Measurements from ENCODE around the gene CUEDC1. TPM values are rescaled to one million over a fixed set of nuclear protein-coding genes. Genes with fewer than 3 reads are reported as not detected.
A peak's percentile ranks its signal among the peaks of the same experiment; 100 is the strongest.

CUEDC1 gene
- total and polyA plus RNA-seq, 2 of the 13 experiments (the other 11 are each of a cell fraction or from before 2014, with no cell fraction given), result 7.4 to 12.9 TPM

DNA sequence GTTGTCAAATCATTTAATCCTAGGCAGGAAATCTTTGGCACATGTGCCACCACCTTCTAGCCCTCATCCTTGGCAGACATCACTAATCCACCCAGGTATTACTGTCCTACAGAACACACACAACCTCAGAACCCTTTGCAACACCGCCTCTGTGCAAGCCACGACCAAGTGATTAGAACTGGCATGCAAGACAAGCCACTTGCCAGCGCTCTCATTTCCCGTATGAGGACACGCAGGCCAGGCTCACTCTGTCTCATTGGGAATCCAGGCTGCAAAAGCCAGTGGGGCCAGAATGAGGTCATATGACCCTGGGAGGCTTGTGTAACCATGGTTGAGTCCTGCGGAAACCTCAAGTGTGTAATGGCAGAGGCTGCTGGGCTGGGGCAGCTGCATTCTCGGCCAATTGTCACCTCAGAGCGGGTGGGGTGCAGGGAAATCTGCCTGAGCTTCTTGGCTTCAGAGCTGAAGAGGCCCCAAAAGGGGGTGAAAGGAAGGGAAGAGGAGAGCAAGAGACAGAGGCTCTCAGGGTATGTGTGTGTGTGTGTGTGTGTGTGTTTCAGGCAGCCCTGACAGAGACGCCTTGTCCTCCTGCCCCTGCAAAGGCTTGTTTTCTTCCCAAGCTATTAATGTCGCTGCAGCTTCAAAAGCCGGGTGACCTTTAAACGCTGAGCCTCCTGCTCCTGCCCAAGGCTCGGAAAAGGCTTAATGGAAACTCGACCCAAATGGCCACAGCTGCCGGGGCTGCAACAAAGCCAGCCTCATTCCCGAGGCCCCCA is 62.2 kb downstream of the CUEDC1 start (continued):
- TF ChIP-seq TEAD3 (CRISPR knock-in tag; optimal IDR thresholded peaks at IDR 0.05; ENCODE audit: borderline replicate concordance) (peak; percentile 31), ZNF614 (CRISPR knock-in tag; IDR thresholded peaks at IDR 0.05; ENCODE audit: borderline replicate concordance) (no peak), HOXA3 (CRISPR knock-in tag; IDR thresholded peaks at IDR 0.05) (peak; percentile 4; the same call in 1 of the 2 replicates), CREM (IDR thresholded peaks at IDR 0.05) (peak; percentile 45), CREM (CRISPR knock-in tag; IDR thresholded peaks at IDR 0.05) (no peak), RFX1 (IDR thresholded peaks at IDR 0.05) (no peak), ZNF138 (CRISPR knock-in tag; IDR thresholded peaks at IDR 0.05; ENCODE audit: low read depth) (no peak), ZFP36L1 (CRISPR knock-in tag; IDR thresholded peaks at IDR 0.05) (no peak), SMAD1 (CRISPR knock-in tag; IDR thresholded peaks at IDR 0.05; ENCODE audit: borderline replicate concordance, low read depth) (0 out of 2 replicates have a peak, but pooled peaks have one; percentile 48), POLR2AphosphoS2 (IDR thresholded peaks at IDR 0.05; ENCODE audit: low read depth, low read length) (no peak; the same call in 1 of the 2 replicates), ZKSCAN1 (IDR thresholded peaks at IDR 0.05; ENCODE audit: low read length) (no peak; the same call in 1 of the 2 replicates), LCORL (IDR thresholded peaks at IDR 0.05) (peak; percentile 45; the same call in 1 of the 2 replicates), LCORL (CRISPR knock-in tag; IDR thresholded peaks at IDR 0.05) (no peak; the same call in none of the 2 replicates), ZFYVE20 (CRISPR knock-in tag; IDR thresholded peaks at IDR 0.05; ENCODE audit: borderline replicate concordance, low read depth) (no peak)
- TF ChIP-seq, protein P1, sequence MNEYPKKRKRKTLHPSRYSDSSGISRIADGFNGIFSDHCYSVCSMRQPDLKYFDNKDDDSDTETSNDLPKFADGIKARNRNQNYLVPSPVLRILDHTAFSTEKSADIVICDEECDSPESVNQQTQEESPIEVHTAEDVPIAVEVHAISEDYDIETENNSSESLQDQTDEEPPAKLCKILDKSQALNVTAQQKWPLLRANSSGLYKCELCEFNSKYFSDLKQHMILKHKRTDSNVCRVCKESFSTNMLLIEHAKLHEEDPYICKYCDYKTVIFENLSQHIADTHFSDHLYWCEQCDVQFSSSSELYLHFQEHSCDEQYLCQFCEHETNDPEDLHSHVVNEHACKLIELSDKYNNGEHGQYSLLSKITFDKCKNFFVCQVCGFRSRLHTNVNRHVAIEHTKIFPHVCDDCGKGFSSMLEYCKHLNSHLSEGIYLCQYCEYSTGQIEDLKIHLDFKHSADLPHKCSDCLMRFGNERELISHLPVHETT (CRISPR knock-in tag; conservative IDR thresholded peaks at IDR 0.05), result no peak
- TF ChIP-seq, protein P2, sequence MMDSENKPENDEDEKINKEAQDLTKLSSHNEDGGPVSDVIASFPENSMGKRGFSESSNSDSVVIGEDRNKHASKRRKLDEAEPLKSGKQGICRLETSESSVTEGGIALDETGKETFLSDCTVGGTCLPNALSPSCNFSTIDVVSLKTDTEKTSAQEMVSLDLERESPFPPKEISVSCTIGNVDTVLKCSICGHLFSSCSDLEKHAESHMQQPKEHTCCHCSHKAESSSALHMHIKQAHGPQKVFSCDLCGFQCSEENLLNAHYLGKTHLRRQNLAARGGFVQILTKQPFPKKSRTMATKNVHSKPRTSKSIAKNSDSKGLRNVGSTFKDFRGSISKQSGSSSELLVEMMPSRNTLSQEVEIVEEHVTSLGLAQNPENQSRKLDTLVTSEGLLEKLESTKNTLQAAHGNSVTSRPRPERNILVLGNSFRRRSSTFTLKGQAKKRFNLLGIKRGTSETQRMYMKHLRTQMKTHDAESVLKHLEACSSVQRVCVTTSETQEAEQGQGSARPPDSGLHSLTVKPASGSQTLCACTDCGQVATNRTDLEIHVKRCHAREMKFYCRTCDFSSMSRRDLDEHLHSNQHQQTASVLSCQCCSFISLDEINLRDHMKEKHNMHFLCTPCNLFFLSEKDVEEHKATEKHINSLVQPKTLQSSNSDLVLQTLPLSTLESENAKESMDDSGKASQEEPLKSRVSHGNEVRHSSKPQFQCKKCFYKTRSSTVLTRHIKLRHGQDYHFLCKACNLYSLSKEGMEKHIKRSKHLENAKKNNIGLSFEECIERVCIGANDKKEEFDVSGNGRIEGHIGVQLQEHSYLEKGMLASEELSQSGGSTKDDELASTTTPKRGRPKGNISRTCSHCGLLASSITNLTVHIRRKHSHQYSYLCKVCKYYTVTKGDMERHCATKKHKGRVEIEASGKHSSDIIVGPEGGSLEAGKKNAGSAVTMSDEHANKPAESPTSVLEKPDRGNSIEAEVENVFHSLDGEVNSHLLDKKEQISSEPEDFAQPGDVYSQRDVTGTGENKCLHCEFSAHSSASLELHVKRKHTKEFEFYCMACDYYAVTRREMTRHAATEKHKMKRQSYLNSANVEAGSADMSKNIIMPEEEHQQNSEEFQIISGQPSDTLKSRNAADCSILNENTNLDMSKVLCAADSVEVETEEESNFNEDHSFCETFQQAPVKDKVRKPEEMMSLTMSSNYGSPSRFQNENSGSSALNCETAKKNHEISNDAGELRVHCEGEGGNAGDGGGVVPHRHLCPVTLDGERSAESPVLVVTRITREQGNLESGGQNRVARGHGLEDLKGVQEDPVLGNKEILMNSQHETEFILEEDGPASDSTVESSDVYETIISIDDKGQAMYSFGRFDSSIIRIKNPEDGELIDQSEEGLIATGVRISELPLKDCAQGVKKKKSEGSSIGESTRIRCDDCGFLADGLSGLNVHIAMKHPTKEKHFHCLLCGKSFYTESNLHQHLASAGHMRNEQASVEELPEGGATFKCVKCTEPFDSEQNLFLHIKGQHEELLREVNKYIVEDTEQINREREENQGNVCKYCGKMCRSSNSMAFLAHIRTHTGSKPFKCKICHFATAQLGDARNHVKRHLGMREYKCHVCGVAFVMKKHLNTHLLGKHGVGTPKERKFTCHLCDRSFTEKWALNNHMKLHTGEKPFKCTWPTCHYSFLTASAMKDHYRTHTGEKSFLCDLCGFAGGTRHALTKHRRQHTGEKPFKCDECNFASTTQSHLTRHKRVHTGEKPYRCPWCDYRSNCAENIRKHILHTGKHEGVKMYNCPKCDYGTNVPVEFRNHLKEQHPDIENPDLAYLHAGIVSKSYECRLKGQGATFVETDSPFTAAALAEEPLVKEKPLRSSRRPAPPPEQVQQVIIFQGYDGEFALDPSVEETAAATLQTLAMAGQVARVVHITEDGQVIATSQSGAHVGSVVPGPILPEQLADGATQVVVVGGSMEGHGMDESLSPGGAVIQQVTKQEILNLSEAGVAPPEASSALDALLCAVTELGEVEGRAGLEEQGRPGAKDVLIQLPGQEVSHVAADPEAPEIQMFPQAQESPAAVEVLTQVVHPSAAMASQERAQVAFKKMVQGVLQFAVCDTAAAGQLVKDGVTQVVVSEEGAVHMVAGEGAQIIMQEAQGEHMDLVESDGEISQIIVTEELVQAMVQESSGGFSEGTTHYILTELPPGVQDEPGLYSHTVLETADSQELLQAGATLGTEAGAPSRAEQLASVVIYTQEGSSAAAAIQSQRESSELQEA (CRISPR knock-in tag; IDR thresholded peaks at IDR 0.05; ENCODE audit: not compliant biosample characterization), result no peak
- TF ChIP-seq, protein P3, sequence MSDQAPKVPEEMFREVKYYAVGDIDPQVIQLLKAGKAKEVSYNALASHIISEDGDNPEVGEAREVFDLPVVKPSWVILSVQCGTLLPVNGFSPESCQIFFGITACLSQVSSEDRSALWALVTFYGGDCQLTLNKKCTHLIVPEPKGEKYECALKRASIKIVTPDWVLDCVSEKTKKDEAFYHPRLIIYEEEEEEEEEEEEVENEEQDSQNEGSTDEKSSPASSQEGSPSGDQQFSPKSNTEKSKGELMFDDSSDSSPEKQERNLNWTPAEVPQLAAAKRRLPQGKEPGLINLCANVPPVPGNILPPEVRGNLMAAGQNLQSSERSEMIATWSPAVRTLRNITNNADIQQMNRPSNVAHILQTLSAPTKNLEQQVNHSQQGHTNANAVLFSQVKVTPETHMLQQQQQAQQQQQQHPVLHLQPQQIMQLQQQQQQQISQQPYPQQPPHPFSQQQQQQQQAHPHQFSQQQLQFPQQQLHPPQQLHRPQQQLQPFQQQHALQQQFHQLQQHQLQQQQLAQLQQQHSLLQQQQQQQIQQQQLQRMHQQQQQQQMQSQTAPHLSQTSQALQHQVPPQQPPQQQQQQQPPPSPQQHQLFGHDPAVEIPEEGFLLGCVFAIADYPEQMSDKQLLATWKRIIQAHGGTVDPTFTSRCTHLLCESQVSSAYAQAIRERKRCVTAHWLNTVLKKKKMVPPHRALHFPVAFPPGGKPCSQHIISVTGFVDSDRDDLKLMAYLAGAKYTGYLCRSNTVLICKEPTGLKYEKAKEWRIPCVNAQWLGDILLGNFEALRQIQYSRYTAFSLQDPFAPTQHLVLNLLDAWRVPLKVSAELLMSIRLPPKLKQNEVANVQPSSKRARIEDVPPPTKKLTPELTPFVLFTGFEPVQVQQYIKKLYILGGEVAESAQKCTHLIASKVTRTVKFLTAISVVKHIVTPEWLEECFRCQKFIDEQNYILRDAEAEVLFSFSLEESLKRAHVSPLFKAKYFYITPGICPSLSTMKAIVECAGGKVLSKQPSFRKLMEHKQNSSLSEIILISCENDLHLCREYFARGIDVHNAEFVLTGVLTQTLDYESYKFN (CRISPR knock-in tag; conservative IDR thresholded peaks at IDR 0.05), result peak; percentile 72

All from HepG2 (cell line).